Right renal cortex interstitium (tissue), 3 donors: ENCODE results near the gene NPHP3. TPM values are rescaled to one million over a fixed set of nuclear protein-coding genes. Genes with fewer than 3 reads are reported as not detected.
"Not testable (repeated sequence)": the region's sequence is repeated elsewhere in the genome, so short reads cannot be mapped to it uniquely, and the experiment has no call there.

Source experiments
- DNase-seq, 3 donors: peaks; one replicate each; pipeline ENCODE4 v3.0.0-alpha.2; 2013; ENCODE audit warnings: low read depth in 3 of 3, low spot score in 2 of 3
- polyA plus RNA-seq, 3 donors: library from polyadenylated mRNA; unstranded; fragments of 120-200 nt; gene quantifications; one replicate each; pipeline ENCODE4 v1.2.1, GENCODE V29; 2013; ENCODE audit not compliant: insufficient read length in 3 of 3

Gene NPHP3
- 10 to 100 TPM; 29.9 to 37.9 (median 36.2) TPM for polyA plus RNA-seq

DNA sequence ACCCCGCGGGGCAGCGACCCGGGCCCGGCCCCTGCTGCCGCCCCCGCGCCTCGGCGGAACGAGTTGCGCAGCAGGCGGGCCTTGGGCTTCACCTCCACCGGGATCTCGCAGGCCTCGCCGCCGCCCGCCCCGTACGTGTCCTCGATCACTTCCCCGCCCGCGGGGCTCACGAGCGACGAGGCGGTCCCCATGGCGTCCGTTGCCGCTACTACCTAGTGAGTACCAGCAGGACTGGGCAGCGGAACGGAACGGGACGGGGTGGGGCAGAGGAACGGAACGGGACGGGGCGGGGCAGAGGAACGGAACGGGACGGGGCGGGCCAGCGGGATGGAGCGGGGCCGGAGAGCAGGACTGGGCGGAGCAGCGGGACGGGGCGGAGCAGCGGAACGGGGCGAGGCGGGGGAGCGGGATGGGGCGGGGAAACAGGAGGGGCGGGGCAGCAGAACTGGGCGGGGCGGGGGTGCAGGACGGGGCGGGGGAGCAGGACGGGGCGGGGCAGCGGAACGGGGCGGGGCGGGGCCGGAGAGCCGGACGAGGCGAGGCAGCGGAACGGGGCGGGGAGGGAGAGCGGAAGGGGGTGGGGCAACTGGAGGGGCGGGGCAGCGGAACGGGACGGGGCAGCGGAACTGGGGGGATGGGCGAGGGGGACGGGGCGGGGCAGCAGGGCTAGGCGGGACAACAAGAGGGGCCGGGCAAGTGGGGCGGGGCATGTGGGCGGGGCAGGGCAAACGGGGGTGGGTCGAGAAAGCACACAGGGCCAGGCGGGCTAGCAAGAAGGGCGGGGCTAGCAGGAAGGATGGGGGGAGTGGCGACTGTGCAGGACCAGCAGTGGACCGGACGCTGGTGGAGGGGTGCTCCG is at the start of gene NPHP3:
TSS of gene NPHP3 (minus strand) at position 245 of the 859 bp plus-strand sequence. CDS start at position 191, 54 bp downstream.
- DNase-seq = peak; percentile 73 to 93 (median 91)

DNA sequence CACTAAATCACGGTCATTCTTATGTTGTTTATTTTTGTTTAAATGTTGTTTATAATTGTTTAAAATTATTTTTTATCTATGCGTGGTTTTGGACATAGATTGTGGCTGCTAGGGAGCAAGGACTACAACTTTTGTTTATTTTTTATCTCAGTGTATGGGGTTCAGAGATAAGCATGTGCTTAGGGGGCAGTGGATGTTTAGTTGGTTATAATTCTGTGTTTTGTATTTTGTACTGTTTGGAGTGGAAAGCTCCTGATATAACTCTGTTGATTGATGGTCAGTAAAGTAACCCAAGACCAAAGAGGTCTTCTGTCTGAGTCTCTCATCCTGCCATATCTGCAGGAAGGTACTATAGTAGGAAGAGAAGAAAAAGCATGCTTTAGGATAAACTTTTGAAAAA is 36.5 kb upstream of the NPHP3 start:
- DNase-seq = no peak

DNA sequence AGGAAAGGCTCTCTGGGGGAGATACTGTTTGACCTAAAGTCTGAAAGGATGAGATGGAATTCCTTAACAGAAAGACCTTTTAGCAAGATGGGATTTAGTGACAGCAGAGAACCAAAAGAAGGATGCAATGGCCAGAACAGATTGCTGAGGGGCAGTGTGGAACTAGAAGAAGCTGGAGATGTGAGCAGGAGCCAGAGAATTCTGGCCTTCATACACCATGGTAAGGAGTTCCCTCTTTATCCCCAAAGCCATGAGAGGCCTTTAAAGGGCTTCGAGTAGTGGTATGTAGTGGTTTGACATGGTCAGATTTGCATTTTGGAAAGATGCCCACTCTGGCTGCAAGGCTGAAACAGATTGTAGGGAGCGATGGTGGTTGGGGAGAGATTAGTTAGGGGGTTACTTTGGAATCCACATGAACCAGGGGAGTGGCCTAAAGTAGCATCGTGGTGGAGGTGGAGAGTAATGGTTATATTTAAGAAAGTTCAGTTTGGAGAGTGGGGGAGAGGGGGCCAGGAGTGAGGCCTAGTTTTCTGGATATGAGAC is 34.0 kb upstream of the NPHP3 start:
- no peak for DNase-seq

DNA sequence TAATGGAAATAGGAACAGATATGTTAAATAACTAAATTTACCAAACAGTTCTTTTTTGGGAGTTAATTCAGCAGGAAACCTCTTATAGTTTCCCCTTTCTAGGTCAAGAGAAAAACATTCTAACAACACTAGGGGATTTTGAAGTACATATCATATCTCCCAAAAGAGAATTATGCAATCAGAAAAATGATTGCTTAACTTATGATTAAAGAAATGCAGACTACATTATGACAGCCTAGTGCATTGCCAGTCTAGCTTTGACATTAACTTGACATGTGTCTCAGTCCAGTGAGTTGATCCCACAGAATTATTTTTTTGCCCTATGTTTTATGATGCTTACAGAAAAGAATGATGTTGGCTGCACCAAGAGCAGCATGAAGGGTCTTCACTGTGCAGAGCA is 31.7 kb upstream of the NPHP3 start:
- no peak for DNase-seq

GRCh38 chr3:132749786-132750185 is 27.6 kb upstream of the NPHP3 start:
- DNase-seq = no peak

DNA sequence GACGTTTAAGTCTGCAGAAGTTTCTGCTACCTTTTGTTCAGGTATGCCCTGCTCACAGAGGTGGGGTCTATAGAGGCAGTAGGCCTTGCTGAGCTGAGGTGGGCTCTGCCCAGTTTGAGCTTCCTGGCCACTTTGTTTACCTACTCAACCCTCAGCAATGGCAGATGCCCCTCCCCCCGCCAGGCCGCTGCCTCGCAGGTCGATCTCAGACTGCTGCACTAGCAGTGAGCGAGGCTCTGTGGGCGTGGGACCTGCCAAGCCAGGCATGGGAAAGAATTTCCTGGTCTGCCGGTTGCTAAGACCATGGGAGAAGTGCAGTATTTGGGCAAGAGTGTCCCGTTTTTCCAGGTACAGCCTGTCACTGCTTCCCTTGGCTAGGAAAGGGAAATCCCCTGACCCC is 24.5 kb upstream of the NPHP3 start:
- not testable (repeated sequence) for DNase-seq

- no peak for DNase-seq
Observed at GRCh38 chr3:132738314-132738713, 16.1 kb upstream of the NPHP3 start.

DNA sequence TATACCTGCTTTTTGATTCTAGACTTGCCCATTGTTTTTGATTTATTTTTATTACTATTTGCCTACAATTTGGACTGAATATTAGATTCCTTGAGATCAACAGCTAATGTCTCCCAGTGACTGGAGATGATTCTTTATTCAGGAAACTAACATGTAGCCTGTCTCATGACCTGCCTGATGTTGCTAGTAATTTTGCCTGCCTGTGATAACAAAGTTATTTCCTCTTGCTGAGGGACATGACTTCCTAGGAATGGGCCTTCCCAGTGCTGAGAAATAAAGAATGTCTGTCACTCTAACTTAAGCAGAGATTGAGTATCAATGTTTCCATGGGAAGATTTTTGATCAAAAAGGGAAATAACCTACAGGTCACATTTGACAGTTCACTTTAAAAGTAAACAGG is 13.4 kb upstream of the NPHP3 start:
- DNase-seq = no peak

DNA sequence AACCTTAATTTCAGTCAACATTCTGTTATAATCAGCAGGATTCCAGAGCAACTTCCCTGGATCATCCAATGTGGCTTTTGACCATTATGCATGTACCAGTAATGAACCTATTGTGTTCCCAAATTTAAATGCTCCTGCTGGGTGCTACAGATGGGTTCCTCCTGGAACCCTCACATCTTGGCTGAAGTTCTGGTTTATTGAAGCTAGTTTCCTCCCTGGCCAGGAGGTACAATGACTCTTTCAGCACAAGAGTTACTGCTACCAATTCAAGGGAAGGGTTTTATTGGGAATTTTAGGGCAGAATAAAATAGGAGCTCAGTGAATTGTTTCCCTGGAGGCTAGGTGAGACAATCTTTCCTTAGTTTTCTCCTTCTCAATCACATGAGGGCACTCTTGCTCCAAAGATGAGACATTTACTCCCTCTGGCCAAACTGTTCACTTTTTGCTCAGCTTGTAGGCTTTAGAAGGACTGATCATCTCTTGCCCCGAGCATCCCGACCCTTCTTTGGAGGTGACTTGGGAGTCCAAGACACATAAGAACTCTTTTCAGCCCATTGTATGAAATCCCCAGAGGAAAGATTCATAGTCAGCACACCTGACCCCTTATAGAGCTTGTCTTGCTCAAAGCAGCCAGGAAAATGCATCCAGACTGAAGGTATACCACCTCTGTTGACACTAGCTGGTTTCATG is 8.8 kb upstream of the NPHP3 start:
- peak in 2 of 3 donors; percentile 21 to 33 for DNase-seq

DNA sequence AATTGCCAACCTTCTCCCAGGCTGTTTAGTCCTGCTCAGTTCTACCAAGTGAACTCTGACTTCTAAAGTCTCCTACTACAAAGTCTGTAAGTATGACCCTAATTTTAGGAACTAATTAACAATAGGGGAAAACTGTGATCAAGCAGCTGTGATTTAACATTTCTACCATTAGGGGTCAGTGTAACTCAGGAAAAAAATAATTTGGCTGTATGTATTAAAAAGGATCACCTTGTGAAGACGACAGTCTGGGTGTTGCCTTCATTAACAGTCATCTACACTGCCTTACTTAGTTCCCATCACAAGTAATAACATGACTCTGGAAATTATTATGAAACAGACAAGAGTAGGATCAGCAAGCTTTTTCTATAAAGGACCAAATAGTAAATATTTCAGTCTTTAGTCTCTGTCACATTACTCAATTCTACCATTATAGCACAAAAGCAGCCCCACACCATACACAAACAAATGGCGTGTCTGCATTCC is 4.2 kb upstream of the NPHP3 start:
- DNase-seq = peak in 2 of 3 donors; percentile 27 to 43

DNA sequence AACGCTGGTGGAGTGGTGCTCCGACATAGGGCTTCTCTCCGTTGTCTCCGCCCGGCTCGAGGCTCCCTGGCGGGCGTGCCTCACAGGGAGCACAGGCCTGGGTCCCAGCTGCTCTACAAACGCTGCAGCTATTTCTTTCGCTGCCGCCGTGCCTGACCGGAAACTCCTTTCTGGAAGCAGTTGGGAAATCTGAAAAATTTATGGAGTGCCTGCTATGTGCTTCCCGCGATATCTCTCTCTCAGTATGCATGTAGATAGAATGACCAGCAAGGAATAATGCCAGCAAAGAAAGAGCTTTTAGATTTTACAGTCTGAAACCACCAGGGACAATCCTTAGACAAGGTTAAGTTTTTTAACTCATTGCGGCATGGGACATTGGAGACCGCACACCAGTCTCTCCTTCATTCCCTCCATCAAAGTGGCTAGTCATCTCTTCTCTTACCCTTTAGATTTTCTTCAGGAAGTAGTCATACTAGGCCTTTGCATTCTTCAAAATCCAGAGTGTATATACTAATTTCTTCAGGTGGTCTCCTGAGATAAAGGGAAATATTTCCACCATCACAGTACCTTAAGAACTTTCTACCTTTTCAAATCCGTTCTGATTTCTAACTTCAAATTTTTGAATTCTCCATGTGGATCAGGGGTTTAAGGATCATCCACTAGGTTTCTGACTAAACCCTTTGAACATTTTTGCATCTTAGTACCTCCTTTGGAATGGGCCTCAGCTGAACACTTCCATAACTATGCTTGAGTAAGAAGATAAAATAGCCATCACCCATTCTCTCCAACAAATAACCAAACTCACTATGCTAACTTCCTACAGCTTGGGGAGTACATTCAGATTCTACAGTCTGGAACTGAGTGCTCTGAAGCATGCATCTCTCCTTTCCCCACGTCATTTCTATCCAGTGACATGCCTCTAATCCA is 1.1 kb upstream of the NPHP3 start:
- peak in 1 of 3 donors; percentile 67 for DNase-seq

DNA sequence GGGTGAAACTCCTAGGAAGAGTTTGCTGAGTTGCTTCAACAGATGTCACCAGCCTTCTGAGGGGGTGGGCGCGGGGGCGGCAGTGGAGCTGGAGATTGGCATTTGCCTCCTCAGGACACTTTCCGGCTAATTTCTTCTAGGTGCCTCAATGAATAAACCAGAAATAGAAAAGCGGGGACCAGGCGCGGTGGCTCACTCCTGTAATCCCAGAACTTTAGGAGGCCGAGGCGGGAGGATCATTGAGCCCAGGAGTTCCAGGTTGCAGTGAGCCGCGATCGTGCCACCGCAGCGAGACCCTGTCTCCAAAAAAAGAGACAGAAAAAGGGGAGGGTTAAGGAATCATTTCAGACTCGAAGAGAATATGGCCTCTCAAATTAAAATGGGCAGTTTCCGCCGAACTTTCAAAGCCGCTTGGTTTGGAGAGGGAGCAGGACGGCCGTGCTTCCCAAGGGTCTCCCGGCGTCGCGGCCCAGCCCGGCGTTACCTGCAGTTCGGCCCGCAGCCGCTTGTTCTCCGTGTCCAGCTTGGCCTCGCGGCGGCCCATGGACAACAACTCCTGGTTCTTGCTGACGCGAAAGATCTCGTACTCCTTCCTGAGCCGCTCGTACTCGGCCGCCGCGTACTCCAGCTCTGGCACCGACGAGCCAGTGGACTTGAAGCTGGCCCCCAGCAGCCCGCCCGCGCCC is 587 bp downstream of the NPHP3 start:
- DNase-seq = peak in 1 of 3 donors; percentile 38

DNA sequence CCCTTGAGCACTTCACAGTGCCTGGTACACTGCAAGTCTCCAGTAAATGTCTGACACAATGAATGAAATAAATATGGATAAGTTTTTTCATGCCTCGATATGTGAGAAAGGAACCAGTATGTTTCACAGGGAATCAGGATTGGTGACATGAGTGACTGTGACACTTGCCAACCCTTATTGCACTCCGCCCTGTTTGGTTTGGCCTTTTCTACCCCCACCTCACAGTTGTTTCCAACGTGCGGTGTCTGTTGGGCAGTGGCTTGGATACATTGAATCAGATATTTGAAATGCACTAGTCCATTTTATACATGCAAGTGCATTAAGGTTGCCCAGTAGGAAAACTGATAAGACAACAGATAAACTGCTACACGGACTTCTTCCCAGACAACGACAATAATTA is 2.0 kb downstream of the NPHP3 start:
- DNase-seq = no peak

DNA sequence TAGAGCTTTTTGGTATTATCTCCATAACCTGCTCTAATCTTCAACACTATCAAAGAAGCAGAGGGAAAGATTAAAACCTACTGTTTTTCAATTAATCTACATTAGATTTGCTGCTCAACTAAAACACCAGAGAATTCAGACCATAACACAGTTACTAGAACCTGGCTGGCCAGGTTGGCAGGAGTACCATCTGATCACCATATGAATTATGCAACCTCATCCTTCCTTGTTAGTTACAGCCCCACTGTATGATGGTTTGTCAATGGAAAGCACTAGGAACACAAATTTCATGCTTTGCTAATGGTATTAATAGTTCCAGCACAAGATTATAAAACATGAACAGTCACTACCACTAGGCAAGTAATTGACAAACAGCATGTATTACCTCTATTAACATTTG is 5.8 kb downstream of the NPHP3 start:
- DNase-seq = no peak

DNA sequence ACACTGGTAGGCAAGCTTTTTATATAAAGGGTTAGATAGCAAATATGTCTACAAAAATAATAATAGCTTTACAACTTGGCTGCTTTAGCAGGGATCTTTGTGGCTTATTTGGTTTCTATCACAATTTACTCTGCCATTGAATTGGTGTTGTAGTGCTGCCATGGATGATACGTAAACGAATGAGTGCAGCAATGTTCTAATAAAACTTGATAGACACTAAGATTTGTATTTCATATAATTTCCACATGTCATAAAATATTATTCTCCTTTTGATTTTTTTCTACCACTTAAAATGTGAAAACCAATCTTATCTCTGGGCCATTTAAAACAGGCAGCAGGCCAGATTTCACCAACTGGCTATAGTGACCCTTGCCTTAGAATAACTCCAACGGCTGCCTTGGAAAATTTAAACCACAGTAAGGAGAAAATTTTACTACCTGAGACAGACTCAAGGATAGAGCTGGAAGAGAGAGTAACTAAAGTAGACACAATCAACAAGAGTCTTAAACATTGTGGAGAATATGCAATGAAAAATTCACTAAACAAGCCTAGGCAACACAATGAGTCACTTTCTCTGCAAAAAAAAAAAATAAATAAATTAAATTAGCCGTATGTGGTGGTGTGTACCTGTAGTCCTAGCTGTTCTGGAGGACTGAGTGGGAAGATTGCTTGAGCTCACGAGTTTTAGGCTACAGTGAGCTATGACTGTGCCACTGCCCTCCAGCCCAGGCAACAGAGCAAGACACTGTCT is 8.1 kb downstream of the NPHP3 start:
- no peak for DNase-seq

GRCh38 chr3:132710311-132710710 is 11.9 kb downstream of the NPHP3 start:
- DNase-seq = no peak

DNA sequence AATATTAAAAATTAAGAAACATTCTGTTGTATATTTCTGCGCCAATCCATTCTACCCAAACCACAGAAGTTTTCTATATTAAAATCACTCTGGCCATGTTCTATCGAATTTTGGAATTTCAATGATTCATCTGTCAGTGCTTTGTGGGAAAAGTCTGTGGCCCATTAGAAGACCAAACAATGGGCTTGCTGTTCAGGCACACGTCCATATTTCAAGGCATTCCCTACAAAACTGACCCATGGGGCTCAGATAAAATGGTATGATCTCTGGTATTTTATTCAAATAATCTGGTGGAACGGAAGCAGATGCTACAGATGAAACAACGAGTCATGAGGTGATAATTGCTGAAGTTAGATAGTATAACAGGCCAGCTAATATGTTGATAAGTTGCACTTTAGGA is 12.4 kb downstream of the NPHP3 start:
- DNase-seq = no peak

DNA sequence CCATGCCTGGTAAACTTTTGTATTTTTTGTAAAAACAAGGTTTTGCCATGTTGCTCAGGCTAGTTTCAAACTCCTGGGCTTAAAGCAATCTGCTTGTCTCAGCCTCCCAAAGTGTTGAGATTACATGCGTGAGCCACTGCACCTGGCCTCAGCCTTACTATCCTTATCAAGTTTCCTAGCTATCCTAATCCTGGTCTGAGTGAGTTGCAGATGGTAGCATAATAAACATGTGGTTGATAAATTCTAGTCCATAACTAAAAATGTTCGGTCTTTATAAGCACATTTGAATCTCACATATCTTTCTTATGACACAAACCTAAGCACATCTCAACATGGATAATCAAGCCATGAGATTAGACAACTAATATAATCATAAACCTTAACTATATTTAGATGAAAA is 18.5 kb downstream of the NPHP3 start:
- no peak for DNase-seq

DNA sequence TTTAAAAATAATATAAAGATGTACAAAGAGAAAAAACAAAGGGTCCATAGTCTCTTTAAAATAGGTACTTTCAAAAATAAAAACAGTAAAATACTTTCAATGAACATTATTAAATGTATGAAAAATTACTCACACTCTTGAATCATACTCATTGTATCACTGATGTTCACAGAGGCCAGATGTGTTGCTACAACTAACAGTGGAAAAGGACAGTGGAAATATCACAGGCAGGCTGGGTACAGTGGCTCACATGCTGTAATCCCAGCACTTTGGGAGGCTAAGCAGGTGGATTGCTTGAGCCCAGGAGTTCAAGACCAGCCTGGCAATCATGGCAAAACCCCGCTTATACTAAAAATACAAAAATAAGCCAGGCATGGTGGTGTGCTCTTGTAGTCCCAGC is 26.8 kb downstream of the NPHP3 start:
- no peak for DNase-seq
